GM23338 (cell line): ENCODE data around the gene GLIS2. TPM values are rescaled to one million over a fixed set of nuclear protein-coding genes. Genes with fewer than 3 reads are reported as not detected.

Experiments
- ATAC-seq: fragments of 200-7000 bp; cut with Tn5 transposase; 3 replicates; pipeline ENCODE4 v1.9.1; 2020
- DNase-seq: peaks from one replicate; pipeline ENCODE4 v3.0.0-alpha.2; 2015; ENCODE audit warnings: low spot score
- H2AFZ ChIP-seq: fragments of 200-600 bp; sonication (generic); 2 replicates; pipeline ENCODE4 v1.8.0; 2016; ENCODE audit warnings: antibody characterized with exemption, mild to moderate bottlenecking, moderate library complexity
- H3F3A ChIP-seq: fragments of 200-600 bp; sonication (generic); replicated peaks from 2 replicates; pipeline ENCODE4 v1.8.0; 2017; ENCODE audit warnings: antibody characterized with exemption, mixed run types, low read depth
- H3K27ac ChIP-seq: fragments of 200-600 bp; sonication (generic); 2 replicates; pipeline ENCODE4 v1.6.1; 2016; ENCODE audit warnings: low read depth
- H3K27me3 ChIP-seq: fragments of 200-600 bp; sonication (generic); 2 replicates; pipeline ENCODE4 v1.8.0; 2016; ENCODE audit warnings: mild to moderate bottlenecking, mixed run types, moderate library complexity; ENCODE audit not compliant: insufficient read depth
- H3K36me3 ChIP-seq: fragments of 200-600 bp; sonication (generic); 2 replicates; pipeline ENCODE4 v1.8.0; 2016; ENCODE audit warnings: mild to moderate bottlenecking; ENCODE audit not compliant: insufficient read depth
- H3K4me1 ChIP-seq: fragments of 200-600 bp; sonication (generic); 2 replicates; pipeline ENCODE4 v1.8.0; 2016; ENCODE audit warnings: mild to moderate bottlenecking, moderate library complexity; ENCODE audit not compliant: insufficient read depth
- H3K4me2 ChIP-seq: fragments of 200-600 bp; sonication (generic); 2 replicates; pipeline ENCODE4 v1.7.1; 2017; ENCODE audit warnings: mixed run types
- H3K4me3 ChIP-seq: fragments of 200-600 bp; sonication (generic); 2 replicates; pipeline ENCODE4 v1.6.1; 2016; ENCODE audit warnings: mixed run types
- H3K79me2 ChIP-seq: fragments of 200-600 bp; sonication (generic); replicated peaks from 2 replicates; pipeline ENCODE4 v1.8.0; 2017; ENCODE audit warnings: mild to moderate bottlenecking; ENCODE audit not compliant: insufficient read depth
- H3K9me2 ChIP-seq: fragments of 200-600 bp; sonication (generic); 2 replicates; pipeline ENCODE4 v1.8.0; 2017; ENCODE audit not compliant: insufficient read depth
- H4K20me1 ChIP-seq: fragments of 200-600 bp; sonication (generic); replicated peaks from 2 replicates; pipeline ENCODE4 v1.8.0; 2017; ENCODE audit warnings: mild to moderate bottlenecking; ENCODE audit not compliant: insufficient read depth
- H3K27ac Mint-ChIP-seq: 2 replicates; pipeline ENCODE4 v1.8.0; 2020; ENCODE audit warnings: inconsistent platforms, mild to moderate bottlenecking, moderate library complexity, mixed read lengths
- H3K27me3 Mint-ChIP-seq: 3 replicates; pipeline ENCODE4 v1.8.0; 2022; ENCODE audit warnings: low read depth, mild to moderate bottlenecking, moderate library complexity, mixed read lengths, inconsistent platforms; ENCODE audit not compliant: insufficient read depth, poor library complexity
- H3K36me3 Mint-ChIP-seq: 3 replicates; pipeline ENCODE4 v1.8.0; 2021; ENCODE audit warnings: low read depth, mild to moderate bottlenecking, inconsistent platforms, moderate library complexity, mixed read lengths
- H3K4me1 Mint-ChIP-seq: 3 replicates; pipeline ENCODE4 v1.8.0; 2020; ENCODE audit warnings: mild to moderate bottlenecking, inconsistent platforms, mixed read lengths
- H3K4me3 Mint-ChIP-seq: 3 replicates; pipeline ENCODE4 v1.8.0; 2021; ENCODE audit warnings: moderate library complexity, mild to moderate bottlenecking, inconsistent platforms, mixed read lengths
- H3K9me3 Mint-ChIP-seq: 3 replicates; pipeline ENCODE4 v1.8.0; 2020; ENCODE audit warnings: moderate library complexity, mild to moderate bottlenecking, inconsistent platforms, mixed read lengths
- CREB1 ChIP-seq: fragments of 250-450 bp; sonication (Bioruptor Pico); IDR thresholded peaks from 2 replicates; pipeline ENCODE4 v1.5.0; 2020; ENCODE audit warnings: low read depth, mild to moderate bottlenecking, moderate library complexity
- ETS1 ChIP-seq: IDR thresholded peaks from 2 replicates; pipeline ENCODE4 v1.6.1; 2016; ENCODE audit warnings: antibody characterized with exemption
- EZH2 ChIP-seq: fragments of 200-600 bp; sonication (generic); IDR thresholded peaks from one replicate; pipeline ENCODE4 v1.8.0; 2017; ENCODE audit warnings: antibody characterized with exemption, mild to moderate bottlenecking, low read depth; ENCODE audit not compliant: unreplicated experiment
- EZH2phosphoT487 ChIP-seq: fragments of 200-600 bp; sonication (generic); IDR thresholded peaks from one replicate; pipeline ENCODE4 v1.8.1; 2018; ENCODE audit warnings: antibody characterized with exemption; ENCODE audit not compliant: unreplicated experiment
- JUNB ChIP-seq: IDR thresholded peaks from one replicate; pipeline ENCODE4 v1.6.1; 2016; ENCODE audit warnings: antibody characterized with exemption; ENCODE audit not compliant: unreplicated experiment
- NANOG ChIP-seq: IDR thresholded peaks from 2 replicates; pipeline ENCODE4 v1.6.1; 2016; ENCODE audit warnings: antibody characterized with exemption, borderline replicate concordance
- ZNF114 ChIP-seq: fragments of 250-450 bp; sonication (Bioruptor Pico); IDR thresholded peaks from 2 replicates; pipeline ENCODE4 v1.5.0; 2020; ENCODE audit warnings: mild to moderate bottlenecking, moderate library complexity
- ZNF331 ChIP-seq: fragments of 250-450 bp; sonication (Bioruptor Pico); IDR thresholded peaks from 2 replicates; pipeline ENCODE4 v1.5.0; 2020; ENCODE audit warnings: low read depth, mild to moderate bottlenecking, moderate library complexity
- ZNF462 ChIP-seq: fragments of 250-450 bp; sonication (Bioruptor Pico); IDR thresholded peaks from 2 replicates; pipeline ENCODE4 v1.5.0; 2020; ENCODE audit warnings: mild to moderate bottlenecking, moderate library complexity
- polyA plus RNA-seq: library from polyadenylated mRNA; unstranded; fragments of >200 nt; fragmentation: Nextera tagmentation; extraction: Ambion mirVana; gene quantifications from 2 replicates; pipeline ENCODE4 v1.2.1, GENCODE V29; 2016
- total RNA-seq: library from RNA; depleted of rRNA; stranded (reverse); fragments of >200 nt; shearing (Covaris generic); gene quantifications from 2 replicates; pipeline ENCODE4 v1.2.3, GENCODE V29; 2014

Gene GLIS2
- total and polyA plus RNA-seq, 2 experiments from 2014 or later = 8.2 to 10.2 TPM

GRCh38 chr16:4275861-4276260, 40.0 kb upstream of the GLIS2 start (continued):
- TF ChIP-seq ZNF462 (CRISPR knock-in tag) (no peak), ZNF114 (CRISPR knock-in tag) (no peak), ZNF331 (no peak), CREB1 (CRISPR knock-in tag) (no peak), EZH2phosphoT487 (no peak)

- H3K4me2 ChIP-seq = no peak overlapping the region
- Mint-ChIP-seq H3K36me3 (peaks cover 11% of the 10 kb centered on the region), H3K9me3 (peaks cover 14% of the 10 kb centered on the region), H3K4me1 (peaks cover 11% of the 10 kb centered on the region), H3K4me3 (no peak overlapping the region), H3K27me3 (peaks cover 15% of the 10 kb centered on the region), H3K27ac (no peak overlapping the region)
- H3K4me3 ChIP-seq = no peak overlapping the region
- no peak for DNase-seq
- no peak overlapping the region for H2AFZ ChIP-seq
- peaks cover 4% of the 10 kb centered on the region for H3K79me2 ChIP-seq
- peaks cover 27% of the 10 kb centered on the region for H3F3A ChIP-seq
- ATAC-seq = no peak
- no peaks in the 10 kb centered on the region for H3K4me1 ChIP-seq
- no peaks in the 10 kb centered on the region for H3K27me3 ChIP-seq
- H3K36me3 ChIP-seq = no peaks in the 10 kb centered on the region
- no peaks in the 10 kb centered on the region for H3K9me2 ChIP-seq
- no peaks in the 10 kb centered on the region; the same call in 1 of the 2 replicates for H4K20me1 ChIP-seq
- no peak overlapping the region; the same call in 1 of the 2 replicates for H3K27ac ChIP-seq
- no peak for TF ChIP-seq ETS1
- no peak for TF ChIP-seq EZH2
- no peak for TF ChIP-seq NANOG
- no peak for TF ChIP-seq CREB1 (CRISPR knock-in tag)
- no peak for TF ChIP-seq JUNB
- no peak for TF ChIP-seq ZNF331
- TF ChIP-seq ZNF462 (CRISPR knock-in tag) = no peak
Measured at GRCh38 chr16:4277987-4278513, 37.8 kb upstream of the GLIS2 start.
